Activated T-helper 2 cell treated with anti-CD3 and anti-CD28 coated beads, Interferon-gamma antibody, Interleukin-2, Interleukin-4, amounts not matched to agents 10 μg/mL and 5 μg/mL and 100 μg/mL, durations not matched to agents 14 hours and 24 hours and 36 hours (primary cell): Measurements from ENCODE around the gene MAG. TPM values are rescaled to one million over a fixed set of nuclear protein-coding genes. Genes with fewer than 3 reads are reported as not detected.

Source experiments
- DNase-seq: peaks from one replicate; pipeline ENCODE4 v3.0.0; 2021; ENCODE audit warnings: low spot score
- H3K27ac Mint-ChIP-seq: one replicate; pipeline ENCODE4 v1.8.0; 2021; ENCODE audit warnings: mixed read lengths
- H3K27me3 Mint-ChIP-seq: one replicate; pipeline ENCODE4 v1.8.0; 2021; ENCODE audit warnings: low read depth, mixed read lengths
- H3K36me3 Mint-ChIP-seq: one replicate; pipeline ENCODE4 v1.8.0; 2021; ENCODE audit warnings: low read depth, mixed read lengths
- H3K4me1 Mint-ChIP-seq: one replicate; pipeline ENCODE4 v1.8.0; 2021; ENCODE audit warnings: low read depth, mixed read lengths
- H3K4me3 Mint-ChIP-seq: one replicate; pipeline ENCODE4 v1.8.0; 2021; ENCODE audit warnings: low read depth, mild to moderate bottlenecking, moderate library complexity, mixed read lengths
- H3K9me3 Mint-ChIP-seq: one replicate; pipeline ENCODE4 v1.8.0; 2021; ENCODE audit warnings: mixed read lengths
- intact Hi-C: fragments of 100-400 bp; cut with micrococcal nuclease; formaldehyde crosslinking; loops from one replicate; pipeline ENCODE4 v1.15.1; 2023
- total RNA-seq: library from RNA; stranded (reverse); gene quantifications from 2 replicates; pipeline ENCODE4 v1.2.3, GENCODE V29; 2022

Gene MAG
- total RNA-seq, 1 donor from 2014 or later: 0.37 TPM

GRCh38 chr19:35302446-35302845 lies 10.5 kb downstream of the MAG start:
- H3K4me1 Mint-ChIP-seq: no peaks in the 10 kb centered on the region
- intact Hi-C loops: no loop called here
- DNase-seq: no peak
- no peaks in the 10 kb centered on the region for H3K27me3 Mint-ChIP-seq
- H3K36me3 Mint-ChIP-seq: no peaks in the 10 kb centered on the region
- H3K4me3 Mint-ChIP-seq: no peak overlapping the region
- no peak overlapping the region for H3K27ac Mint-ChIP-seq
- H3K9me3 Mint-ChIP-seq: no peaks in the 10 kb centered on the region

- Mint-ChIP-seq H3K36me3 (no peaks in the 10 kb centered on the region), H3K27me3 (no peaks in the 10 kb centered on the region), H3K27ac (no peak overlapping the region), H3K4me1 (no peaks in the 10 kb centered on the region), H3K4me3 (no peak overlapping the region), H3K9me3 (no peaks in the 10 kb centered on the region)
- DNase-seq: no peak
- intact Hi-C loops: no loop called here
Observed at GRCh38 chr19:35303357-35303915, 11.5 kb downstream of the MAG start.

GRCh38 chr19:35304036-35304435 lies 12.1 kb downstream of the MAG start:
- no peaks in the 10 kb centered on the region for H3K9me3 Mint-ChIP-seq

DNA sequence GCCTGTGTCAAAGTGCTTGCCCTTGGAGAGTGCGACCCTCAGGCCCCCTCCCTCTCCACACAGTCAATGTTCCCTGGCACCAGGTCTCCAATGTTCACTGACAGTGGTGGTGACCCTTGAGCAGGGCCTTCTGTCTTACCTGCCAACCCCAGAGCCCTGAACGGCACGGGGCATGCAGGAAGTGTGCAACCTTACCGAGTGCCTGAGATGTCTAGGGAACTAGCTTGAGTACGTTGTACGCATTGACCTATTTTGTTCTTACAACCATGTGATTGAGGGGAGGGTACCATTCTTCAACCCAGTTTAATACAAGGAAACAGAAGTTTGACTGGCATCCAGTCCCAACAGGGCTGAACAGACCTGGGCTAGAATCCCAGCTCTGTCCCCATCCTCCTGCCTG lies 13.2 kb downstream of the MAG start:
- Mint-ChIP-seq H3K27me3 (no peaks in the 10 kb centered on the region), H3K27ac (no peak overlapping the region), H3K36me3 (no peaks in the 10 kb centered on the region), H3K4me3 (no peak overlapping the region), H3K4me1 (no peaks in the 10 kb centered on the region), H3K9me3 (no peaks in the 10 kb centered on the region)
- DNase-seq: no peak
- intact Hi-C loops: no loop called here

More at GRCh38 chr19:35304036-35304435, 12.1 kb downstream of the MAG start:
- Mint-ChIP-seq H3K27ac (no peak overlapping the region), H3K4me3 (no peak overlapping the region), H3K36me3 (no peaks in the 10 kb centered on the region), H3K27me3 (no peaks in the 10 kb centered on the region), H3K4me1 (no peaks in the 10 kb centered on the region)
- intact Hi-C loops: no loop called here
- DNase-seq: no peak

DNA sequence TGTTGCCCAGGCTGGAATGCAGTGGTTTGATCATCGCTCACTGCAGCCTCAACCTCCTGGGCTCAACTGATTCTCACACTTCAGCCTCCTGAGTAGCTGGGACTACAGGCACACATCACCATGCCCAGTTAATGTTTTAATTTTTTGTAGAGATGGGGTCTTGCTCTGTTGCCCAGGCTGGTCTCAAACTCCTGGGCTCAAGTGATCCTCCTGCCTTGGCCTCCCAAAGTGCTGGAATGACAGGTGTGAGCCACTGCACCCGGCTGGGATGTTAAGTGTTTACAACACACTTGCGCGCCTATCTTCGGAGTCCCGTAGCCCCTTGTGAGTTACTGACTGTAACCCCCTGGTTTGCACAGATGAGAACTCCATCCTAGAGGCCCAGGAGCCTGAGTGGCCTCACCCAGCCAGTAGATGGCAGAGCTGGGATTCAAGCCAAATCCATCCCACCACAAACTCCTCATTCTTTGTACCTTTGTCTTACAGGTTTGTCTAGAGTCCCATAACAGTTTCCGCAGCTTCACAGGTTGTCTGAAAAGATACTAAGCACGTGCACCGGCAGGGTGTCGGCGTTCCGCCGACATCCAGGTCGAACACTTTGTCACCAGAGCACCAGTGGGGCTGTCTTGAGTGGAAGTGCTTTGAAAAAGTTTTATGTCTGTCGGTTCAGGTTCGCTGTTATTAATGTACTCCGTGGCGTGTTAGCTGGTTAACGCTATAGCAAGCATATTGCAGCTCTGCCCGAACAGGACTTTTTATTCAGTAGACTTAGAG lies 14.7 kb downstream of the MAG start:
- Mint-ChIP-seq H3K27ac (no peak overlapping the region), H3K27me3 (no peaks in the 10 kb centered on the region), H3K4me1 (no peaks in the 10 kb centered on the region), H3K4me3 (no peak overlapping the region), H3K36me3 (no peaks in the 10 kb centered on the region), H3K9me3 (no peaks in the 10 kb centered on the region)
- no peak for DNase-seq
- intact Hi-C loops: no loop called here

GRCh38 chr19:35307931-35308330 lies 16.0 kb downstream of the MAG start:
- H3K27me3 Mint-ChIP-seq: no peaks in the 10 kb centered on the region
- H3K9me3 Mint-ChIP-seq: no peaks in the 10 kb centered on the region
- H3K27ac Mint-ChIP-seq: no peak overlapping the region

DNA sequence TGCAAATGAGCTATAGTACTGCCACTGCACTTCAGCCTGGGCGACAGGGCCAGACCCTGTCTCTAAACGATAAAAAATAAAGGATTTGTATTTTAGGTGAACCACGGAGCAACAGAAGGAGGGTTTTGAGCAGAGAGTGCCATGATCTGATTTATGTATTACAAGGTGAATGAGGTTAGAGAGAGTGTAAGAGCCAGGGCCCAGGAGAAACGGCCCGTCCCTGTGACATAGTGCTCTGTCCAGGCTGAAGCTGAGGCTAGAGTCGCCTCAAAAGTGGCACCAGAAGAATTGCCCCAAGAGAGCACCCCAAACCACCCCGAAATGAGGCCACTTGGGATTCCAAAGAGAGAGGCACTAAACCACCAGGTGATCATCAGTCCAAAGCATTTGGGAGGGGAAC lies 16.9 kb downstream of the MAG start:
- Mint-ChIP-seq H3K27ac (no peak overlapping the region), H3K4me3 (no peak overlapping the region)
- intact Hi-C loops: no loop called here

More at GRCh38 chr19:35307931-35308330, 16.0 kb downstream of the MAG start:
- DNase-seq: no peak
- no peaks in the 10 kb centered on the region for H3K4me1 Mint-ChIP-seq
- no peak overlapping the region for H3K4me3 Mint-ChIP-seq
- intact Hi-C loops: no loop called here
- H3K36me3 Mint-ChIP-seq: no peaks in the 10 kb centered on the region

GRCh38 chr19:35309481-35310279 lies 17.7 kb downstream of the MAG start:
- no peak overlapping the region for H3K27ac Mint-ChIP-seq
- no peaks in the 10 kb centered on the region for H3K4me1 Mint-ChIP-seq
- no peaks in the 10 kb centered on the region for H3K36me3 Mint-ChIP-seq
- H3K9me3 Mint-ChIP-seq: no peaks in the 10 kb centered on the region
- H3K4me3 Mint-ChIP-seq: no peak overlapping the region
- no peaks in the 10 kb centered on the region for H3K27me3 Mint-ChIP-seq
- DNase-seq: no peak
- intact Hi-C loops: no loop called here

More for the DNA sequence above, 16.9 kb downstream of the MAG start:
- H3K36me3 Mint-ChIP-seq: no peaks in the 10 kb centered on the region
- no peaks in the 10 kb centered on the region for H3K27me3 Mint-ChIP-seq
- no peaks in the 10 kb centered on the region for H3K9me3 Mint-ChIP-seq
- no peak for DNase-seq
- no peaks in the 10 kb centered on the region for H3K4me1 Mint-ChIP-seq

- H3K4me3 Mint-ChIP-seq: no peak overlapping the region
- H3K4me1 Mint-ChIP-seq: no peaks in the 10 kb centered on the region
- H3K27ac Mint-ChIP-seq: no peak overlapping the region
- no peaks in the 10 kb centered on the region for H3K36me3 Mint-ChIP-seq
- DNase-seq: no peak
- intact Hi-C loops: no loop called here
- no peaks in the 10 kb centered on the region for H3K27me3 Mint-ChIP-seq
- H3K9me3 Mint-ChIP-seq: no peaks in the 10 kb centered on the region
Observed at GRCh38 chr19:35310331-35310730, 18.4 kb downstream of the MAG start.

- no peak for DNase-seq
- intact Hi-C loops: no loop called here
- no peak overlapping the region for H3K27ac Mint-ChIP-seq
- no peaks in the 10 kb centered on the region for H3K36me3 Mint-ChIP-seq
- H3K4me1 Mint-ChIP-seq: no peaks in the 10 kb centered on the region
- no peaks in the 10 kb centered on the region for H3K27me3 Mint-ChIP-seq
- H3K4me3 Mint-ChIP-seq: no peak overlapping the region
- no peaks in the 10 kb centered on the region for H3K9me3 Mint-ChIP-seq
Observed at GRCh38 chr19:35310811-35311465, 19.0 kb downstream of the MAG start.

DNA sequence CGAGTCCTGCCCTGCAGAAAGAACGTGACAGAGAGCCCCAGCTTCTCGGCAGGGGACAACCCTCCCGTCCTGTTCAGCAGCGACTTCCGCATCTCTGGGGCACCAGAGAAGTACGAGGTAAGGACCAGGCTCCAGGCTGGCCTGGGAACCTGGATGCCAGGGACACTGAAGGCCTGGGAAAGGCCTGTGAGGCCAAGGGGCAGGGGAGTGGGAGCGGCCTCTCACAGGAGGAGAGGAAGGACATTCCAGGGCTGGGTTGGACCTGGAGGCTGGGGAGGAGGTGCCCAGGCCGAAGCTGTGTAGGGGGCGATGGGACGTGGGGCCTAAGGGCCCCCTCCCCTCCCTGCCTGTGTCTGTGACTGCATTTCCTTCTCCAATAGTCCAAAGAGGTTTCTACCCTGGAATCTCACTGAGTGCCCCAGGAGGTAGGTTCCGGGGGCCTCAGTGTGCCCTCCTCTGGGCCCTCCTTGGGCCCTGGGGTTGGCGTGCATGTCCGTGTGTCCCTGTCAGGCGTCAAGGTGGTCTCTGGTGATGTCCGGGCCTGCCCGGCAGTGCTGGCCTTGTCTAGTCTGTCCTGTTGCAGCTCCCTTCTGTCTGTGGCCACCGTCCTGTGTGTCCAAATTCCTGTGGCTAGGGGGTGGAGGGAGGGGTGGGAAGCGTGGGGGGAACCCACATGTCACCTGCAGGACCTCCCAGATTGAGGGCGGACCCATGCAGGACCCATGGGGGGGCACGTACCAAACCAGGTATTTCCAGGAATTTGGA lies 20.1 kb downstream of the MAG start:
- Mint-ChIP-seq H3K4me1 (no peaks in the 10 kb centered on the region), H3K36me3 (no peaks in the 10 kb centered on the region), H3K9me3 (no peaks in the 10 kb centered on the region), H3K27me3 (no peaks in the 10 kb centered on the region), H3K4me3 (no peak overlapping the region), H3K27ac (no peak overlapping the region)
- DNase-seq: no peak
- intact Hi-C loops: no loop called here

DNA sequence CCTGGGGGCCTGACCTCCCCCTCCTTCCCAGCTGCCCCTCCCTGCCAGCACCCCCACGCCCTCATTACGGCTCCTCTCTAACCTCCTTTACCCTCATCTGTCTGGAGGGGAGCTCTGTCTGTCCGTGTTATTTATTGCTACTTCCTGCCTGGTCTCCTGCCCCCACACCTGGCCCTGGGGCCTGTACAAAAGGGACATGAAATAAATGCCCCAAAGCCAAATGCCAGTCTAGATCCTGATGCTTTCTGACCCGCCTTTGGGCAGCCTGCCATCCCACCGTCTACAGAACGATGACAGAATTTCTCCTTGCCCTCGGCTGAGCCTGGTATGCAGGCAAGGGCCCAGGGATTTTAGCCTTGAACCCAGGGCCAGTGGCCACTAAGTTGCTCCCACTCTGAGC lies 21.6 kb downstream of the MAG start:
- Mint-ChIP-seq H3K36me3 (no peaks in the 10 kb centered on the region), H3K27me3 (no peaks in the 10 kb centered on the region), H3K9me3 (no peaks in the 10 kb centered on the region), H3K4me1 (peaks cover 4% of the 10 kb centered on the region), H3K27ac (no peak overlapping the region), H3K4me3 (no peak overlapping the region)
- no peak for DNase-seq
- intact Hi-C loops: no loop called here
